Keratinocyte (primary cell): ENCODE measurements around the gene AGXT2. TPM values are rescaled to one million over a fixed set of nuclear protein-coding genes. Genes with fewer than 3 reads are reported as not detected.
"Not testable (repeated sequence)": the region's sequence is repeated elsewhere in the genome, so short reads cannot be mapped to it uniquely, and the experiment has no call there.

Source experiments
- DNase-seq: peaks from one replicate; pipeline ENCODE4 v3.0.0-alpha.2; 2011; ENCODE audit warnings: low read depth, missing footprints, low spot score
- FAIRE-seq: peaks from 2 replicates; lab custom pipeline; 2011; peaks lifted over from hg19 to GRCh38; lab: Jason Lieb, UNC
- H2AFZ ChIP-seq: 2 replicates; pipeline ENCODE4 v1.6.0; 2012; ENCODE audit warnings: low read length, control low read depth, inconsistent platforms; ENCODE audit not compliant: control insufficient read depth
- H3K27ac ChIP-seq: 2 replicates; pipeline ENCODE4 v1.5.1; 2011; ENCODE audit warnings: low read length; ENCODE audit not compliant: control insufficient read depth, insufficient read depth
- H3K27me3 ChIP-seq: 3 replicates; pipeline ENCODE4 v1.6.0; 2011; ENCODE audit warnings: low read length; ENCODE audit not compliant: control insufficient read depth, insufficient read depth; ENCODE audit errors: extremely low read depth
- H3K36me3 ChIP-seq, 2 experiments: 2 replicates in 1 of 2; 3 replicates in 1 of 2; pipeline ENCODE4 v1.5.1; 2011; ENCODE audit warnings: low read length in 2 of 2, mild to moderate bottlenecking in 1 of 2; ENCODE audit not compliant: control insufficient read depth in 2 of 2, insufficient read depth in 2 of 2; ENCODE audit errors: extremely low read depth in 1 of 2
- H3K4me1 ChIP-seq: 3 replicates; pipeline ENCODE4 v1.5.1; 2011; ENCODE audit warnings: low read length; ENCODE audit not compliant: control insufficient read depth, insufficient read depth; ENCODE audit errors: extremely low read depth
- H3K4me2 ChIP-seq: 3 replicates; pipeline ENCODE4 v1.6.0; 2011; ENCODE audit warnings: low read depth, low read length; ENCODE audit not compliant: control insufficient read depth, insufficient read depth; ENCODE audit errors: extremely low read depth
- H3K4me3 ChIP-seq, 3 experiments: fragments of 200-600 bp in 1 of 3; sonication (generic) in 1 of 3; 2 replicates in 2 of 3; 3 replicates in 1 of 3; pipeline ENCODE4 v1.5.1; 2011 to 2016; ENCODE audit warnings: low read length in 3 of 3, mild to moderate bottlenecking in 3 of 3, control low read depth in 2 of 3, inconsistent platforms in 1 of 3, low read depth in 1 of 3, mixed read lengths in 1 of 3, mixed run types in 1 of 3, moderate library complexity in 1 of 3; ENCODE audit not compliant: control insufficient read depth in 2 of 3, insufficient read depth in 2 of 3; ENCODE audit errors: extremely low read depth in 1 of 3
- H3K79me2 ChIP-seq: 2 replicates; pipeline ENCODE4 v1.6.0; 2012; ENCODE audit warnings: low read length; ENCODE audit not compliant: control insufficient read depth, insufficient read depth
- H3K9ac ChIP-seq: 3 replicates; pipeline ENCODE4 v1.6.0; 2011; ENCODE audit warnings: low read length; ENCODE audit not compliant: control insufficient read depth, insufficient read depth; ENCODE audit errors: extremely low read depth
- H3K9me1 ChIP-seq: 3 replicates; pipeline ENCODE4 v1.6.0; 2011; ENCODE audit warnings: low read length; ENCODE audit not compliant: control insufficient read depth, insufficient read depth; ENCODE audit errors: extremely low read depth
- H3K9me3 ChIP-seq: 2 replicates; pipeline ENCODE4 v1.5.1; 2012; ENCODE audit warnings: low read depth, low read length; ENCODE audit not compliant: control insufficient read depth
- H4K20me1 ChIP-seq: 3 replicates; pipeline ENCODE4 v1.6.0; 2011; ENCODE audit warnings: low read length; ENCODE audit not compliant: control insufficient read depth, insufficient read depth; ENCODE audit errors: extremely low read depth
- CTCF ChIP-seq, 3 experiments: IDR thresholded peaks in 1 of 3; conservative IDR thresholded peaks in 1 of 3; optimal IDR thresholded peaks in 1 of 3; 2 replicates in 2 of 3; 3 replicates in 1 of 3; pipeline versions ENCODE3 to v1.5.1; 2011; ENCODE audit warnings: low read length in 3 of 3, mild to moderate bottlenecking in 3 of 3, moderate library complexity in 2 of 3, control low read depth in 1 of 3, inconsistent platforms in 1 of 3; ENCODE audit not compliant: insufficient read depth in 2 of 3; ENCODE audit errors: extremely low read depth in 1 of 3
- EZH2 ChIP-seq: IDR thresholded peaks from one replicate; pipeline ENCODE4 v1.6.1; 2012; ENCODE audit warnings: inconsistent platforms, mild to moderate bottlenecking, low read length, moderate library complexity
- dilution Hi-C: fragments of 300-500 bp; cut with MboI; formaldehyde crosslinking; loops from one replicate; pipeline ENCODE4 v1.7.0; 2020; ENCODE audit warnings: low sequenced_read_pairs; ENCODE audit not compliant: extremely low pct_ligation_motif_present
- polyA plus RNA-seq, 5 experiments: library from polyadenylated mRNA; depleted of rRNA in 3 of 5; stranded (reverse) in 3 of 5; stranded (forward) in 1 of 5; unstranded in 1 of 5; fragments of >200 nt; gene quantifications; 1 replicate in 1 of 5; 2 replicates in 3 of 5; 3 replicates in 1 of 5; pipeline versions ENCODE4 v1.2.1 to v1.2.3, GENCODE V29; 2011 to 2012; ENCODE audit warnings: missing spikeins in 2 of 5, low read depth in 1 of 5, low replicate concordance in 1 of 5

The AGXT2 gene
- polyA plus RNA-seq, 1 donor (not counting 4 experiments of a cell fraction or from before 2014, with no cell fraction given) = not detected

GRCh38 chr5:34977934-34978613 is 69.7 kb downstream of the AGXT2 start:
- dilution Hi-C loops = no loop called here
- H3K27me3 ChIP-seq = no peaks in the 10 kb centered on the region
- no peaks in the 10 kb centered on the region for H3K79me2 ChIP-seq
- DNase-seq = no peak
- no peak for FAIRE-seq
- H3K9ac ChIP-seq = no peak overlapping the region
- H3K4me2 ChIP-seq = no peak overlapping the region
- H3K27ac ChIP-seq = no peak overlapping the region
- H3K4me3 ChIP-seq = no peak overlapping the region
- H2AFZ ChIP-seq = no peak overlapping the region
- H3K9me1 ChIP-seq = no peaks in the 10 kb centered on the region
- no peaks in the 10 kb centered on the region for H3K9me3 ChIP-seq
- H3K36me3 ChIP-seq = no peaks in the 10 kb centered on the region
- no peak for TF ChIP-seq CTCF (optimal IDR thresholded peaks at IDR 0.05 in 1 of 3, IDR thresholded peaks at IDR 0.05 in 1 of 3, conservative IDR thresholded peaks at IDR 0.05 in 1 of 3; ENCODE audit: extremely low read depth in 1 of 3, insufficient read depth in 2 of 3, low read length in 3 of 3)
- no peak for TF ChIP-seq EZH2
- H3K4me1 ChIP-seq = no peaks in the 10 kb centered on the region
- H4K20me1 ChIP-seq = no peaks in the 10 kb centered on the region

GRCh38 chr5:34976347-34976746 is 71.4 kb downstream of the AGXT2 start:
- FAIRE-seq (no peak), DNase-seq (no peak)
- H3K79me2 ChIP-seq = no peaks in the 10 kb centered on the region
- no peaks in the 10 kb centered on the region for H3K36me3 ChIP-seq
- no peaks in the 10 kb centered on the region for H3K27me3 ChIP-seq
- no peak overlapping the region for H3K9ac ChIP-seq
- no peak for TF ChIP-seq CTCF (optimal IDR thresholded peaks at IDR 0.05 in 1 of 3, IDR thresholded peaks at IDR 0.05 in 1 of 3, conservative IDR thresholded peaks at IDR 0.05 in 1 of 3; ENCODE audit: extremely low read depth in 1 of 3, insufficient read depth in 2 of 3, low read length in 3 of 3)
- no peak for TF ChIP-seq EZH2
- no peak overlapping the region for H3K4me2 ChIP-seq
- H2AFZ ChIP-seq = no peak overlapping the region
- dilution Hi-C loops = no loop called here
- no peak overlapping the region for H3K4me3 ChIP-seq
- H4K20me1 ChIP-seq = no peaks in the 10 kb centered on the region
- no peaks in the 10 kb centered on the region for H3K9me3 ChIP-seq
- no peaks in the 10 kb centered on the region for H3K4me1 ChIP-seq
- no peak overlapping the region for H3K27ac ChIP-seq
- no peaks in the 10 kb centered on the region for H3K9me1 ChIP-seq

DNA sequence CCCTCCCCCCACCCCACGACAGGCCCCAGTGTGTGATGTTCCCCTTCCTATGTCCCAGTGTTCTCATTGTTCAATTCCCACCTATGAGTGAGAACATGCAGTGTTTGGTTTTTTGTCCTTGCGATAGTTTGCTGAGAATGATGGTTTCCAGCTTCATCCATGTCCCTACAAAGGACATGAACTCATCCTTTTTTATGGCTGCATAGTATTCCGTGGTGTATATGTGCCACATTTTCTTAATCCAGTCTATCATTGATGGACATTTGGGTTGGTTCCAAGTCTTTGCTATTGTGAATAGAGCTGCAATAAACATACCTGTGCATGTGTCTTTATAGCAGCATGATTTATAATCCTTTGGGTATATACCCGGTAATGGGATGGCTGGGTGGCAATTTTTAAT is 76.1 kb downstream of the AGXT2 start:
- H3K79me2 ChIP-seq, H3K27me3 ChIP-seq, FAIRE-seq, H3K4me2 ChIP-seq, H2AFZ ChIP-seq, H3K4me1 ChIP-seq, dilution Hi-C loops, DNase-seq, H3K4me3 ChIP-seq, H4K20me1 ChIP-seq, H3K9me1 ChIP-seq, H3K9ac ChIP-seq, H3K9me3 ChIP-seq, H3K27ac ChIP-seq, H3K36me3 ChIP-seq: not testable (repeated sequence)
